Measurements from ENCODE around the gene CRNN.

GRCh38 chr1:152436593-152437496, 22.8 kb upstream of the CRNN start:
- TF ChIP-seq POLR2A (IDR thresholded peaks at IDR 0.05) (no peak), CTCF (IDR thresholded peaks at IDR 0.05) (no peak), POLR2AphosphoS5 (IDR thresholded peaks at IDR 0.05) (no peak)

Measured in sigmoid colon (tissue), 4 donors.